ENCODE results near the gene HEBP2. TPM values are rescaled to one million over a fixed set of nuclear protein-coding genes. Genes with fewer than 3 reads are reported as not detected.
"Not testable (repeated sequence)": the region's sequence is repeated elsewhere in the genome, so short reads cannot be mapped to it uniquely, and the experiment has no call there.

The HEBP2 gene
- total RNA-seq, 1 experiment from 2014 or later, result 30.9 TPM

DNA sequence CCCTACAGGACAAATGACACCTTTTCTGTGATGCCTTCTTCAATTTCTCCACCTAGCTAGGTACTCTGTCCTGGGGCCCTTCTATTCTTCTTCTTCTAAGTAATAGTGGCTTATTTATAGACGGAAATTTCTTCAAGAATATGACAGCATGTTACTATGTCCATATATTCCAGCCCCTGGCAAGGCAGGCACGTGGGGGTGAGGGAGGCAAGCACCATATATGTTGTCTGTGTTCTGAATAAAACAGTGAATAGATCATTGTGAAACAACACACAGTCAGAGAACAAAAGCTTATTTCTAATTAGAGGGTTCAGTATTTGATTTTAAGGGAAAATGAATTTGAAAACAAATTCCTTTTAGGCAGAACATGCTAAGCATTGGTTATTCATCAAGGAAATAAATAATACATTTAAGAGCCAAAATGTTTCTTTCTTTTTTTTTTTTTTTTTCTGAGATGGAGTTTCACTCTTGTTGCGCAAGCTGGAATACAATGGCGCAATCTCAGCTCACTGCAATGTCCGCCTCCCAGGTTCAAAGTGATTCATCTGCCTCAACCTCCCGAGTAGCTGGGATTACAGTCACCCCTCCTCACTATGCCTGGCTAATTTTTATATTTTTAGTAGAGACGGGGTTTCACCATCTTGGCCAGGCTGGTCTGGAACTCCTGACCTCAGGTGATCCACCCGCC lies 6.2 kb downstream of the HEBP2 start:
- no peak overlapping the region for H3K27ac ChIP-seq
- peaks cover 34% of the 10 kb centered on the region for H3K36me3 ChIP-seq
- no peak for DNase-seq
- no peak overlapping the region for H3K4me3 ChIP-seq
- no peaks in the 10 kb centered on the region for H3K4me1 ChIP-seq
- H3K27me3 ChIP-seq, result no peaks in the 10 kb centered on the region
- no peaks in the 10 kb centered on the region for H3K9me3 ChIP-seq (replicated peaks)

DNA sequence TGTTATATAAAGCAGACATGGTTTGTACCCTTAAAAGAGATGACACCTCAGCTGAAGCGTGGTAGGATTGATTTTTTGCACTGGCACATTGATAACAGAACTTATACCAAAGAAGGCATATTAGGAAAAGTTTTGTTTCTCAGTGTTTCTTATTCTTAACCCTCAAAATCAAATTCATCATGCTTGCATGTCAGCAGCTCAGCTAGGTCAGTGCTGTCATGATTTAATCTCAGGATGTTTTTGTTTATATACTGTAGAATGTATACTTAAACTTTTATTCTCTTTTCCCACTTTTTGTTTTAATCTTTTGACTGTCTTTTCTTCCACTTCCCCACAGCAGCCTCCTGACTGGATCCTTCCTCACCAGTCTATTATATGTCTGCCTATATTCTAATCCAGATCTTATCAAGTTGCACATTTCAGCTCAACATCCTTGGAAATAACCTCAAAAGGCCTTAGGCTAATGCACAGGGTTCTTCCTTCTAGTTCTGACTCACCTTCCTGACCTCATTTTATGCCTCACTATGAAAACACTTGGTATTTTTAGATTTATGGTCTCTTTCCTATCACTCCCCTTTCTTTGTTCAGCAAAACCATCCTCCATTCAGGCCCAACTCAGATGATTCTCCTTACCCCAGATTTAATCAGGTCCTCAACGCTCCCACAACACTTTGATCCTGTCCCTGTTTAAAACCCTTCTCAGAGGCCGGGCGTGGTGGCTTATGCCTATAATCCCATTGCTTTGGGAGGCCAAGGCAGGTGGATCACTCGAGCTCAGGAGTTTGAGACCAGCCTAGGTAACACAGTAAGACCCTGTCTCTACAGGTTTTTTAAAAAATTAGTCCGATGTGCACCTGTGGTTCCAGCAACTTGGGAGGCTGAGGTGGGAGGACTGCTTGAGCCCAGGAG lies 7.2 kb downstream of the HEBP2 start:
- Histone ChIP-seq H3K4me3 (no peak overlapping the region), H3K36me3 (peaks cover 30% of the 10 kb centered on the region), H3K27me3 (no peaks in the 10 kb centered on the region), H3K4me1 (no peaks in the 10 kb centered on the region), H3K9me3 (replicated peaks) (no peaks in the 10 kb centered on the region), H3K27ac (no peak overlapping the region)
- no peak for DNase-seq

DNA sequence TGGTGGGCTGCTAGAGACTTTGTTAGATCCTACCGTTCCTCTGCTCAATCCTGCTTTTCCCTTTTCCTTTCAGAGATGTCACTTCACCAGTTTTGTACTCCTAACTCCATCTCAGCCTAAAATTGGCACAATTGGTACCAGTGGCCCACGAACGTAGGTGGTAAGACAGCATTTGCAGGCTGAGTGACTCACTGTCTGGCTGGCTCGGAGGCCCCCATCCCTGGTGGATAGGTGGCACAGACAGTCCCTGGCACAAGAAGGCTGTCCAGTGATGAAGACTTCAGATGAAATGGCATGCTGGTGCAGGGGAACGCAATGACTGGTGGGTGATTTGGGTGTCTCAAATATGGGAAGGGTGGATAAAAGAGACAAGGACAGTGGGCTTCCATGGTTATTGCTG lies 11.1 kb downstream of the HEBP2 start:
- Histone ChIP-seq H3K9me3 (replicated peaks) (no peaks in the 10 kb centered on the region), H3K4me3 (no peak overlapping the region), H3K4me1 (no peaks in the 10 kb centered on the region), H3K36me3 (peaks cover 23% of the 10 kb centered on the region), H3K27ac (no peak overlapping the region), H3K27me3 (no peaks in the 10 kb centered on the region)
- DNase-seq, result no peak

DNA sequence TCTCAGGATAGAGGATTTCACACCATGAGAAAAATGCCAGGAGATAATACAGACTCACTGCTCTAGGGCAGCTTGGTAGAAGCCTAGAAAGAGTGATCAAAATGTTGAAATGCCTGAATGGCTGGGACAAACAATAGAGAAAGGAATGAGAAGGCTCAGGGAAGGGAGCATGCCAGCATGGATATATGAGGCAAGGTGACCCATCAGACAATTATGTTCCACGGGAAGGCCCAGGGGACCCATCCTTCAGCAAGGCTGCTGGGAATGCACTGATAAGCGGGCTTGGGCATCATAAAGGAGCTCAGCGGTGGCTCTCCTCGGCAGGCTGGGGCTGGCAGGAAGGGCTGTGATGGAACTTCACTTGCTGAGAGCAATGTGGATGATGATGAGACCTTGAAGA lies 12.2 kb downstream of the HEBP2 start:
- H3K9me3 ChIP-seq (replicated peaks), result no peaks in the 10 kb centered on the region
- H3K27ac ChIP-seq, result no peak overlapping the region
- no peak overlapping the region for H3K4me3 ChIP-seq
- peaks cover 22% of the 10 kb centered on the region for H3K36me3 ChIP-seq
- no peak for DNase-seq
- no peaks in the 10 kb centered on the region for H3K4me1 ChIP-seq
- no peaks in the 10 kb centered on the region for H3K27me3 ChIP-seq

DNA sequence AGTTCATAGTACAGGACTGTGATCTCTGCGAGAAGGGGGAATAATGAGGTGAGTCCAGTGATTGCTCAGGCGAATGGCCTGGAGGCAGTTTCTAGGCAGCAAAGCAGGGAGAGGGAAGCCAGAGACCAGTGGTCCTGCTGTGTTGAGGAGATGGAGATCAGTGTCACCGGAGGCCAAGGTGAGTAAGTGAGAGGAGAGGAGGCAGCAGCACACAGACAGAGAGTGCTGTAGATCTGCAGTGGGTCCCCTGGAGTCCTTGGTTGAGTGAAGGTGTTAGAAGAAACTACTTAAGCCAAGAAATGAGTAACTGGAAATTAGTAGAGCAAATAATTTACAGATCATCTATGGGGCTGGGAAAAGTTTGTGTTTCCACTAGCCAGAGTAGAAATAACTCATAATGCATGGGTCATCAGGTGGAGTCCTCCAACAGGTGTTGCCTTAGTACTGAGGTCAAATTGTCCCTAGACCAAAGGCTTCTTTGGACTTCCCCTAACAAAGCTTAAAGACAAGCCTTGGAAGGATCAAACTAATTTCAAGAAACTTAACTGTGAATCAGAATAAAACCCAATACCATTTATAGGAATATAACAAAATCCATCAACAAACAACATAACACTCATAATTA lies 13.6 kb downstream of the HEBP2 start:
- Histone ChIP-seq H3K4me3 (no peak overlapping the region), H3K9me3 (replicated peaks) (no peaks in the 10 kb centered on the region), H3K27ac (no peak overlapping the region), H3K36me3 (peaks cover 10% of the 10 kb centered on the region; the same call in 1 of the 2 replicates), H3K4me1 (no peaks in the 10 kb centered on the region), H3K27me3 (no peaks in the 10 kb centered on the region)
- DNase-seq, result no peak

DNA sequence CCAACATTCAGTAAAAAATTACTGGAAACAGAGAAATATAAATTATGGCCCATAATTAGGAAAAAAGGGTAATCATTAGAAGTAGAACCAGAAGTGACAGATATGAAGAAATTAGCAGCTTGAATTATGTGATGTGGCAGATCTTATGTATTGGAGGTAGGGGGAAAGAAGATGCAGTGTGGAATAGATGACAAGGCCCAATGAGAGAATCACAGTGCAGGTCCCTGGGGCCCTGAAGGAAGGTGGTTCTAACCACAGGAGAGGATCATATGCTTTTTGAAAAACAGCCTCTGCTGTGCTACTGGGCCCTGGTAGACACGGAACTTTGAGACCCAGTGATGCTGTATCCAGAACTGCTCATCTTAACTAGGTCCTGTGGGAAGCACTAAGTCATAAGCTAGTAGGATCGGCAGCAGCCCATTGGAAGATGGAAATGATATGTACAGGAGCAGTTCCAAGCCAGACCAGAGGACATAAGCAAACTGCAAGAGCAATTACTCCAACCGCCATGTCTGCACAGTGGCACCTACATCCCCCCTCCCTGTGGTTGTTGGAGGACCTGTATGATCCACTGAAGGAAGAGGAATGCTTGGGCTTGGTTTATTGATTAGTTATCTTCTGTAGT lies 14.2 kb downstream of the HEBP2 start:
- no peaks in the 10 kb centered on the region for H3K4me1 ChIP-seq
- no peak overlapping the region for H3K4me3 ChIP-seq
- DNase-seq, result no peak
- no peaks in the 10 kb centered on the region for H3K9me3 ChIP-seq (replicated peaks)
- H3K27me3 ChIP-seq, result no peaks in the 10 kb centered on the region
- peaks cover 4% of the 10 kb centered on the region; the same call in 1 of the 2 replicates for H3K36me3 ChIP-seq
- no peak overlapping the region for H3K27ac ChIP-seq

DNA sequence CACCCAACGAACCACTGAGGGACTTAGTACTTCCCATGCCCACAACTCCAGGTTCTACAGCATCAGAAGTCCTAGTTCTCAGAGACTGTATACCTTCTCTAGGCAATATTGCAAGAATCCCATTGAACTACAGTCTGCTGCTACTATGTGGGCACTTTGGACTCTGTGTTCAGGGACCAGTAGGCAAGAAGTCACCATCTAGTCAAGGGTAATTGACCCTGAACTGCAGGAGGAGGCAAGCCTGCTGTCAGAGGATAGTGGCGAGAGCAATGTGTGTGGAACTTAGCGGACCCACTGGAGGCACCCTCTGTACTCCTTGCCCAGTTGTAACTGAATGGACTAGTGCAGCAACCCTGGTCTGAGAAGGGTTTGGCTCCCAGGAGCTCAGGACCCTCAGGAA lies 15.7 kb downstream of the HEBP2 start:
- H3K9me3 ChIP-seq (replicated peaks), result no peaks in the 10 kb centered on the region
- no peak overlapping the region for H3K27ac ChIP-seq
- no peak for DNase-seq
- H3K36me3 ChIP-seq, result no peaks in the 10 kb centered on the region
- H3K27me3 ChIP-seq, result no peaks in the 10 kb centered on the region
- no peak overlapping the region for H3K4me3 ChIP-seq
- H3K4me1 ChIP-seq, result no peaks in the 10 kb centered on the region

DNA sequence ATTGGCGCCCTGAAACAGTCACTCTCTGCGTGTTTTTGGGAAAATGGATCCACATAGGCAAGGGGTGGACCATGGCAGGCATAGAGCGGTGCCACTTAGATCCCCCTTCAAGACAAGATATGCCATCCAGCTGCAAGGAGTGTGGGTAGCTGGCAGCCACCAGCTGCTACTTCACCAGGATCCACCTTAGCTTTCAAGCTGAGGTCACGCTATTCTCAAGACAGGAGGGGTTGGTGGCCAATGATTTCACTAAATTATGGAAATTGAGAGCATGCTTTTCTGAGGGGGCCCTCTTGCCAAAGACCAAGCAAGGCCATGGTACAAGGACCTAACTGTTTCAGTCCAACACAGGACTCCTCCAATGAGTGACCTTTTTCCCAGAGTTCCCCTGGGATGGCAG lies 16.3 kb downstream of the HEBP2 start:
- no peak overlapping the region for H3K4me3 ChIP-seq
- no peak for DNase-seq
- no peaks in the 10 kb centered on the region for H3K36me3 ChIP-seq
- no peak overlapping the region for H3K27ac ChIP-seq
- H3K4me1 ChIP-seq, result no peaks in the 10 kb centered on the region
- no peaks in the 10 kb centered on the region for H3K9me3 ChIP-seq (replicated peaks)
- no peaks in the 10 kb centered on the region for H3K27me3 ChIP-seq

DNA sequence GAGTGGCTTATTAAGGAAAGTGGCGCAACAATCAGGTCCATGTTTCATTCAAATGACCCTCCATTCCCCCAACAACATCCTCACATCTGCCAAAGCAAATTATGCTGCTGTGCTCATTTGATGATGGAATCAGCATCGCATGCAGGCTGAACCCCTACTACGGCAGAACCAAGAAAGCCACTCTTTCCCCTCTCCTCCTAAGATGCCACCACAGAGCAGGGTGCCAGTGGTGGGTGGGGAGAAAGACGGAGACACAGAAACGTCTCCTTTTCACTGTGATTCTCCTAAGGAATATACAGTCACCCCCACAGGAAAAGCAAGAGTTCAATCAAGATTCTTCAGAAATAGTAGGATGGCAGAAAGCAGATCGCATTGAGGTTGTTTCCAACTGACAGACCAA lies 17.1 kb downstream of the HEBP2 start:
- Histone ChIP-seq H3K4me3 (no peak overlapping the region), H3K4me1 (no peaks in the 10 kb centered on the region), H3K27me3 (no peaks in the 10 kb centered on the region), H3K9me3 (replicated peaks) (no peaks in the 10 kb centered on the region), H3K36me3 (no peaks in the 10 kb centered on the region), H3K27ac (no peak overlapping the region)
- DNase-seq, result no peak

DNA sequence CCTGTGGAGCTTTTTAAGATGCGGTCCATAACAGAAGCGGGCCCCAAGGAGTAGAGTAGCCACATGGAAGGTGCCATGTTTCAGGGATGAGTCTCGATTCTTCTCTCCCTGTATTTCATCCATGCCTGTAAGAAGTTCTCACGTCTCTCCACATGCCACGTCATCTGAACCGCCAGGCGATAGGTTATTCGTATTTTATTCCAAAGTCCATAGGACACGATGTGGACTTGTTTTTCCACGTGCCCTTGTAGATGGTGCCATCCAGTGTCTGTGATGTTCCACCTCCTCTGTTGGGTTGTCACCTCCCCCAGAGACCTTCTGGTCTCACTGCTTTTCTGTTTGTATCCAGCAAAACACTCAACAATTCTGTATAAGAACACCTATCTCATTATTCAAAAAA lies 17.6 kb downstream of the HEBP2 start:
- no peak overlapping the region for H3K27ac ChIP-seq
- no peaks in the 10 kb centered on the region for H3K9me3 ChIP-seq (replicated peaks)
- DNase-seq, result no peak
- no peaks in the 10 kb centered on the region for H3K36me3 ChIP-seq
- H3K4me3 ChIP-seq, result no peak overlapping the region
- H3K4me1 ChIP-seq, result no peaks in the 10 kb centered on the region
- H3K27me3 ChIP-seq, result no peaks in the 10 kb centered on the region

DNA sequence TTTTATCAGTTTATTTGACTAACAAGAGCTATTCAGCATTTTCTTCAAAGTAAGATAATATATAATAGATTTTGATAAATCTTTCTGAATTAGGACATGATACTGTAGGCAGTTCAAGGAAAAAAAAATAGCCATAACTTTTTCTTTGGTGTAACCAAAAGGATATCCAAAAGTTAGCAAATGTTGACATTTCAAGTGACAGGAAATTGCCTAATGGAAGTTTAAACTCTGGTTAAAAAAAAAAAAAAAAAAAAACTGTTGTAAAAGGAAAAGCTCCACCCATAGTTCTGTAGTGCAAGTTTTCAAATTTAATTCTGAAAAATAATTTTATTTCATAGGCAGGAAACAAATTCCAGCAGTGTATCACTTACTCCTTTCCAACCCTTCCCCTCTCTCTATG lies 18.8 kb downstream of the HEBP2 start:
- no peaks in the 10 kb centered on the region for H3K27me3 ChIP-seq
- H3K9me3 ChIP-seq (replicated peaks), result no peaks in the 10 kb centered on the region; the same call in 1 of the 2 replicates
- no peaks in the 10 kb centered on the region for H3K4me1 ChIP-seq
- H3K27ac ChIP-seq, result no peak overlapping the region
- H3K36me3 ChIP-seq, result no peaks in the 10 kb centered on the region
- DNase-seq, result no peak
- H3K4me3 ChIP-seq, result no peak overlapping the region

DNA sequence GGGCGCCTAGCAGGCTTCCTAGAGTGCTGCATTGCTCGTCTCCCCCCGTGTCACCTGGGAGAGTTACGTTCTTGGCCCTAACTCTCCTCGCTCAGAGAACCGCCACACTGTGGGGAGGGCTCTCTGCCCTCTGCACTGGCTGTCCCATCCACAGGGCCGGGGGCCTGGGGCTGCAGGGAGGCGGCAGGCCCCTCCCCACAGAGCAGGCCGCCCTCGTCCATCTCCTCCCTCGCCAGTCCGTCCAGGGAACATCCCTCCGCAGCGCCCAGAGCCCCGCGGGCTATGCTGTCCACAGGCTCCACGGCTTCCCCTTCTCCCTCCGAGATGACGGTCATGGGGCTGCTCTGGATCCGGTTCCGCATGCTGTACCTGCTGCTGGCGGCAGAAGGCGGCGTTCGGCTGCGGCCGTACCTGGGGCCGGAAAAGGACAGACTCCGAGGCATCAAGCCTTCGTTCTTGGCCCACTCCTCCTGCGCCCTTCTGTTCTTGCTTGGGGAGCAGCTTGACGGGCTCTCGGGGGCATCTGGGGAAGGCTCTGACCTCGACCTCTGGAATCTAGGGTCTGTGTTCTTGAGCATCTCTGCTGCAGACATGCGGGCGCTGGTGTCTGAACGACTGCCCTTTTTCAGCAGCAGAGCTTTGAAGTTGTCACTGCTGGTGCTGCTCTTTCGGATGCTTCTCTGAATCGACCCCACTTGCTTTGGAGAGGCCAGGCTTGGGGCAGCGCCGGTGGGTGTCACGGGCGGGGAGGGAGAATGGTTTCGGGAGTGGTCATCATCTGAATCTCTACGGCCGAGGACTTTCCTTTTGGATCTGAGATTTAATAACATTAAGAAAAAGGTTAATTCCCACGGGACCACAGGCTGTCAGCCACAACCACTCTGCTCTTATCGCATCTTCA lies 20.2 kb downstream of the HEBP2 start:
- H3K27me3 ChIP-seq, result no peaks in the 10 kb centered on the region
- H3K36me3 ChIP-seq, result no peaks in the 10 kb centered on the region
- no peaks in the 10 kb centered on the region for H3K4me1 ChIP-seq
- no peak overlapping the region for H3K4me3 ChIP-seq
- H3K9me3 ChIP-seq (replicated peaks), result no peaks in the 10 kb centered on the region; the same call in 1 of the 2 replicates
- H3K27ac ChIP-seq, result no peak overlapping the region
- no peak for DNase-seq

DNA sequence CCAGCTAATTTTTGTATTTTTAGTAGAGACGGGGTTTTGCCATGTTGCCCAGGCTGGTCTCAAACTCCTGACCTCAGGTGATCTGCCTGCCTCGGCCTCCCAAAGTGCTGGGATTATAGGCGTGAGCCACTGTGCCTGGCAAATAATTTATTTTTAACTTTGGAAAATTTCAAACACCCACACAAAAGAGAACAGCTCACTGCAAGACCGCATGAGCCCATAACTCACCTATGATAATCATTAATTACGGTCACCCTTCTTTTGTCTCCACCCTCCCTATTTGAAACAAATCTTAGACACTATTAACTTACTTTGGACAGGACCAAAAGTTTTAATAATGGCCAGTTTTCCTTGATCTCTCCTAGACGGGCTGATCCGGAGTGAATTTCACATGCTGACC lies 21.2 kb downstream of the HEBP2 start:
- H3K27ac ChIP-seq; H3K36me3 ChIP-seq; H3K9me3 ChIP-seq (replicated peaks); DNase-seq; H3K27me3 ChIP-seq; H3K4me3 ChIP-seq; H3K4me1 ChIP-seq: not testable (repeated sequence)

DNA sequence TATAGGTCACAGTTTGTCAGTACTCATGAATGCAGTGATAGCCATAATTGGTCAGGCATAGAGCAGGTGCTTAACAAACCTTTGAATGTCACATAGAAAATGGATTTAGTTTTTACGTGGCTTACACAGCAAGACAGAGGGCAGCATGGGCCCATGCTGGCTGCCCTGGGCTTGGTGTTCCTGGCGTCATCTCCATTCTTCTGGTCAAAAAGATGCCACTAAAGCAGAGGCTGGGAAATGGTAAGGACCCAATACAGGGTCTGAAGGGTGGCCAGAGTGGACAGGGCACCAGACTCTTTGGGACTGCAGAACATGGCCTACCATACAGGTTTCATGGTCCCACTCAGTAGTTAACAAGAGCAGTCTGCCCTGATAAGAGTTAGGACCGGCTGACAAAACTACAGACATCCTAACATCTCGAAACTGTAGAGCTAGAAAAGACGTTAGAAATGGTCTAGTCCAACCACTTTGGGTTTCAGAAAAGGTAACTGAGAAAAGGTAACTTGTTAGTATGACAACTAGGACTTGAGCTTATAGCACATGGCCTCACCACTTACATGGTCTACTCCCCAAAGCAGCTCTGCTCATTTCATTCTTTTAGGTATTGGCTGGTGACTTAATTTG lies 22.6 kb downstream of the HEBP2 start:
- H3K27ac ChIP-seq, result no peak overlapping the region
- H3K9me3 ChIP-seq (replicated peaks), result no peaks in the 10 kb centered on the region; the same call in 1 of the 2 replicates
- H3K36me3 ChIP-seq, result no peaks in the 10 kb centered on the region
- H3K4me1 ChIP-seq, result no peaks in the 10 kb centered on the region
- H3K4me3 ChIP-seq, result no peak overlapping the region
- no peaks in the 10 kb centered on the region for H3K27me3 ChIP-seq
- no peak for DNase-seq
